ENCODE measurements around the gene TFB1M.

The TFB1M gene

GRCh38 chr6:155329460-155330132 lies 15.3 kb upstream of the TFB1M start:
- DNase-seq (ENCODE audit: low read depth) = no peak
- no peak for TF ChIP-seq CTCF (conservative IDR thresholded peaks at IDR 0.05; ENCODE audit: low read depth, low read length)
- H3K4me3 ChIP-seq (ENCODE audit: low read depth, low read length) = no peak overlapping the region

DNA sequence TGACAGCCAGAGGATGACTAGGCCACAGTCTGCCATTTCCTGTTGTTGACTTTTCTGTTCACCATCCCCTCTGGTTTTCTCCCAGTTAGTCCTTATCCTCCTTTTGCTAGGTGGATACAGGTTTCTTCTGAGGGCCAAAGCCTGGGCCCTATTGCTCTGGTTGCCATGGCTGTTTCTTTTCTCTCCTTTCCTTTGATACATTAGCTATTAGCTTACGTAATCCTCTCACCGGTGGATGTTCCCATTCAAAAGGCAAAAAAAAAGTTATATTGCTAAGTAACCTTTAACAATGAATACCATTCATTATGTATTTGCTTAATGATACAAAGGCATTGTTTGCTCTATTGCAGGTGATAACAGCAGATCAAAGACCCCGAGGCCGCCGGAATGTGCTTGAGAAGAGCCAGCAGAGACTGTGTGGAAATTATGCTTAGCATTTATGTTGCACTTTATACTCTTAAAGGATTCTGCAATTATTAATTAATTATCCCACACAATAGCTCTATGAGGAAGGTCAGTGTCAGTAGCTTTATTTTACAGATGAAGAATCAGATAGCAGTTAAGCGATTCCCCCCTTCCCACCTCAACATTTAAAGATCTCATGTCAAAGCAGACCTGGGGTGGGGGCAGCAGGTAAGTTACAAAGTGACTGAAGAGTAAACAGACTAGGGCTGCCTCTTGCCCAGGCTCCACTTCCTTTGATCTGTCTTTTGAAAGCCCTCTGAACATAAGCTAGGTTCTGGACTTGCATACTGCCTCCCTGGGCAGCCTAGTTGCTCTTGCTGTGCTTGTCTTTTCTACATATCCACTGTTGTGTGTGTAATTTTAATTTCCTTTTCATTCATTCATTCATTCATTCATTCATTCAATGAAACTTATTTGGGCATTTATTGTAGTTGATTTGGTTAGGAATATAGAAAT lies 14.5 kb upstream of the TFB1M start:
- no peak overlapping the region for H3K4me3 ChIP-seq (ENCODE audit: low read depth, low read length)
- TF ChIP-seq CTCF (conservative IDR thresholded peaks at IDR 0.05; ENCODE audit: low read depth, low read length) = no peak
- DNase-seq (ENCODE audit: low read depth) = no peak

DNA sequence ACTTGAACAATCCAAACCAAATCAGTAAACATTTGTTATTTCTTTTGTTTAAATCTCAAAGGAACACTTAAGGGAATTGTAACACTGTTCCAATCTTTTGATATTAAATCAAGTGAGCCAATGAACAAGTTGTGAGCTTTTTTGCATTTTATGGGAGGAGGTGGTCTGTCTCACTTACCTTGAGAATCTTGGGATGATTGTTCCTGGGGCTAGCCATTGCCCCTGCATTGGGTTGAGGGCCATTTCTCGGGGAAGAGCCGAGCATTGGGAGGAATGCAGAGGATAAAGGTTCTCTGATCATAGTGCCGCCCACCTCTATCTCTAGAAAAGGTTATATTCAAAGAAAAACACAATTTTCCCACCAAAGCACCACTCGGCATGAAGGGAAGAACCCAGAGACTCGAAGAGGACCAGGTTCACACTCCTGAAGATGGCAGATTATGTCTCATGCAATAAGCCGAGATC lies 13.8 kb upstream of the TFB1M start:
- no peak overlapping the region for H3K4me3 ChIP-seq (ENCODE audit: low read depth, low read length)
- TF ChIP-seq CTCF (conservative IDR thresholded peaks at IDR 0.05; ENCODE audit: low read depth, low read length) = no peak
- DNase-seq (ENCODE audit: low read depth) = no peak

- peak; percentile 80 for TF ChIP-seq CTCF (conservative IDR thresholded peaks at IDR 0.05; ENCODE audit: low read depth, low read length)
- H3K4me3 ChIP-seq (ENCODE audit: low read depth, low read length) = no peak overlapping the region
- DNase-seq (ENCODE audit: low read depth) = peak; percentile 89
Observed at GRCh38 chr6:155327326-155328073, 13.2 kb upstream of the TFB1M start.

GRCh38 chr6:155325700-155326516 lies 11.6 kb upstream of the TFB1M start:
- TF ChIP-seq CTCF (conservative IDR thresholded peaks at IDR 0.05; ENCODE audit: low read depth, low read length) = no peak
- H3K4me3 ChIP-seq (ENCODE audit: low read depth, low read length) = no peak overlapping the region
- DNase-seq (ENCODE audit: low read depth) = no peak

GRCh38 chr6:155324993-155325392 lies 10.7 kb upstream of the TFB1M start:
- no peak for DNase-seq (ENCODE audit: low read depth)
- no peak overlapping the region for H3K4me3 ChIP-seq (ENCODE audit: low read depth, low read length)
- no peak for TF ChIP-seq CTCF (conservative IDR thresholded peaks at IDR 0.05; ENCODE audit: low read depth, low read length)
